ENCODE data around the gene AATK. TPM values are rescaled to one million over a fixed set of nuclear protein-coding genes. Genes with fewer than 3 reads are reported as not detected.

The AATK gene
- total and polyA plus RNA-seq, 9 of the 15 experiments (the other 6 are each of a cell fraction or from before 2014, with no cell fraction given), result 0.11 to 0.55 (median 0.38) TPM; not detected in 5

- TF ChIP-seq RBBP5 (IDR thresholded peaks at IDR 0.05; ENCODE audit: borderline replicate concordance, insufficient read depth, low read length, poor library complexity, severe bottlenecking) (peak; percentile 55), CBFA2T3 (IDR thresholded peaks at IDR 0.05) (0 out of 2 replicates have a peak, but pooled peaks have one; percentile 2), GABPA (tag; conservative IDR thresholded peaks at IDR 0.05; ENCODE audit: low read depth) (no peak), STAG1 (CRISPR knock-in tag; IDR thresholded peaks at IDR 0.05; ENCODE audit: borderline replicate concordance) (0 out of 2 replicates have a peak, but pooled peaks have one; percentile 36), KDM1A (IDR thresholded peaks at IDR 0.05) (no peak), DIDO1 (tag; IDR thresholded peaks at IDR 0.05; ENCODE audit: low read depth) (no peak), PHF20 (IDR thresholded peaks at IDR 0.05; ENCODE audit: partially characterized antibody) (no peak), TAF9B (IDR thresholded peaks at IDR 0.05; ENCODE audit: partially characterized antibody) (no peak), NEUROD1 (IDR thresholded peaks at IDR 0.05; ENCODE audit: borderline replicate concordance, low read depth, low read length, partially characterized antibody) (no peak), U2AF2 (optimal IDR thresholded peaks at IDR 0.05; ENCODE audit: low read depth, low read length) (no peak), PML (IDR thresholded peaks at IDR 0.05; ENCODE audit: low read length) (no peak), EP400 (IDR thresholded peaks at IDR 0.05) (no peak), PURB (CRISPR knock-in tag; IDR thresholded peaks at IDR 0.05; ENCODE audit: low read depth) (no peak), FOXP1 (CRISPR knock-in tag; IDR thresholded peaks at IDR 0.05) (0 out of 2 replicates have a peak, but pooled peaks have one; percentile 41), POLR2H (tag; IDR thresholded peaks at IDR 0.05; ENCODE audit: low read depth) (no peak), NFRKB (IDR thresholded peaks at IDR 0.05; ENCODE audit: low read depth) (peak; percentile 31; the same call in 1 of the 2 replicates), MCM5 (IDR thresholded peaks at IDR 0.05; ENCODE audit: low read depth) (no peak), TARDBP (IDR thresholded peaks at IDR 0.05) (no peak), GTF2A2 (tag; IDR thresholded peaks at IDR 0.05) (no peak), BRF1 (IDR thresholded peaks at IDR 0.05; ENCODE audit: borderline replicate concordance, extremely low read depth, insufficient read length) (no peak)
- TF ChIP-seq, protein P1, sequence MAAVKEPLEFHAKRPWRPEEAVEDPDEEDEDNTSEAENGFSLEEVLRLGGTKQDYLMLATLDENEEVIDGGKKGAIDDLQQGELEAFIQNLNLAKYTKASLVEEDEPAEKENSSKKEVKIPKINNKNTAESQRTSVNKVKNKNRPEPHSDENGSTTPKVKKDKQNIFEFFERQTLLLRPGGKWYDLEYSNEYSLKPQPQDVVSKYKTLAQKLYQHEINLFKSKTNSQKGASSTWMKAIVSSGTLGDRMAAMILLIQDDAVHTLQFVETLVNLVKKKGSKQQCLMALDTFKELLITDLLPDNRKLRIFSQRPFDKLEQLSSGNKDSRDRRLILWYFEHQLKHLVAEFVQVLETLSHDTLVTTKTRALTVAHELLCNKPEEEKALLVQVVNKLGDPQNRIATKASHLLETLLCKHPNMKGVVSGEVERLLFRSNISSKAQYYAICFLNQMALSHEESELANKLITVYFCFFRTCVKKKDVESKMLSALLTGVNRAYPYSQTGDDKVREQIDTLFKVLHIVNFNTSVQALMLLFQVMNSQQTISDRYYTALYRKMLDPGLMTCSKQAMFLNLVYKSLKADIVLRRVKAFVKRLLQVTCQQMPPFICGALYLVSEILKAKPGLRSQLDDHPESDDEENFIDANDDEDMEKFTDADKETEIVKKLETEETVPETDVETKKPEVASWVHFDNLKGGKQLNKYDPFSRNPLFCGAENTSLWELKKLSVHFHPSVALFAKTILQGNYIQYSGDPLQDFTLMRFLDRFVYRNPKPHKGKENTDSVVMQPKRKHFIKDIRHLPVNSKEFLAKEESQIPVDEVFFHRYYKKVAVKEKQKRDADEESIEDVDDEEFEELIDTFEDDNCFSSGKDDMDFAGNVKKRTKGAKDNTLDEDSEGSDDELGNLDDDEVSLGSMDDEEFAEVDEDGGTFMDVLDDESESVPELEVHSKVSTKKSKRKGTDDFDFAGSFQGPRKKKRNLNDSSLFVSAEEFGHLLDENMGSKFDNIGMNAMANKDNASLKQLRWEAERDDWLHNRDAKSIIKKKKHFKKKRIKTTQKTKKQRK (IDR thresholded peaks at IDR 0.05; ENCODE audit: borderline replicate concordance, low read depth, low read length), result no peak
- TF ChIP-seq, protein P2, sequence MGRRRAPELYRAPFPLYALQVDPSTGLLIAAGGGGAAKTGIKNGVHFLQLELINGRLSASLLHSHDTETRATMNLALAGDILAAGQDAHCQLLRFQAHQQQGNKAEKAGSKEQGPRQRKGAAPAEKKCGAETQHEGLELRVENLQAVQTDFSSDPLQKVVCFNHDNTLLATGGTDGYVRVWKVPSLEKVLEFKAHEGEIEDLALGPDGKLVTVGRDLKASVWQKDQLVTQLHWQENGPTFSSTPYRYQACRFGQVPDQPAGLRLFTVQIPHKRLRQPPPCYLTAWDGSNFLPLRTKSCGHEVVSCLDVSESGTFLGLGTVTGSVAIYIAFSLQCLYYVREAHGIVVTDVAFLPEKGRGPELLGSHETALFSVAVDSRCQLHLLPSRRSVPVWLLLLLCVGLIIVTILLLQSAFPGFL (CRISPR knock-in tag; IDR thresholded peaks at IDR 0.05), result no peak
- TF ChIP-seq, protein P3, sequence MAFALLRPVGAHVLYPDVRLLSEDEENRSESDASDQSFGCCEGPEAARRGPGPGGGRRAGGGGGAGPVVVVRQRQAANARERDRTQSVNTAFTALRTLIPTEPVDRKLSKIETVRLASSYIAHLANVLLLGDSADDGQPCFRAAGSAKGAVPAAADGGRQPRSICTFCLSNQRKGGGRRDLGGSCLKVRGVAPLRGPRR (CRISPR knock-in tag; IDR thresholded peaks at IDR 0.05), result no peak
Observed at GRCh38 chr17:81097134-81097942, 68.7 kb downstream of the AATK start (continued).
